ENCODE results near the gene NSA2. TPM values are rescaled to one million over a fixed set of nuclear protein-coding genes. Genes with fewer than 3 reads are reported as not detected.

Gene NSA2
- polyA plus RNA-seq, 3 donors: 31.2 to 45.9 (median 37.5) TPM

GRCh38 chr5:74829413-74829812, 62.4 kb downstream of the NSA2 start:
- no peaks in the 10 kb centered on the region for H3K27me3 Mint-ChIP-seq (ENCODE audit: low read depth in 3 of 3)

More at GRCh38 chr5:74829413-74829812, 62.4 kb downstream of the NSA2 start:
- no peak overlapping the region for H3K27ac Mint-ChIP-seq
- Histone ChIP-seq H3K27me3 (ENCODE audit: control insufficient read depth in 2 of 2, insufficient read depth in 2 of 2, low read length in 2 of 2) (no peaks in the 10 kb centered on the region), H3K9me3 (replicated peaks in 1 of 2; ENCODE audit: control insufficient read depth in 1 of 2, insufficient read depth in 1 of 2, low read length in 2 of 2) (no peaks in the 10 kb centered on the region), H3K27ac (ENCODE audit: low read depth in 1 of 2, low read length in 2 of 2) (no peak overlapping the region), H3K9ac (ENCODE audit: insufficient read depth, low read length, poor library complexity, severe bottlenecking) (no peak overlapping the region), H3K4me2 (replicated peaks; ENCODE audit: extremely low read depth, low read length, poor library complexity, severe bottlenecking) (no peak overlapping the region), H3K79me2 (ENCODE audit: insufficient read depth, low read length) (no peaks in the 10 kb centered on the region), H4K20me1 (ENCODE audit: insufficient read depth, low read length) (no peaks in the 10 kb centered on the region), H2AFZ (ENCODE audit: insufficient read depth, low read depth, low read length, poor library complexity, severe bottlenecking) (no peak overlapping the region), H3K36me3 (replicated peaks in 1 of 2; ENCODE audit: control insufficient read depth in 1 of 2, insufficient read depth in 2 of 2, low read length in 2 of 2) (no peaks in the 10 kb centered on the region), H3K4me3 (replicated peaks in 1 of 3; ENCODE audit: low read depth in 2 of 3, low read length in 3 of 3) (no peak overlapping the region), H3K4me1 (ENCODE audit: control insufficient read depth in 1 of 2, insufficient read depth in 2 of 2, low read length in 2 of 2) (no peaks in the 10 kb centered on the region)
- H3K4me1 Mint-ChIP-seq: no peaks in the 10 kb centered on the region
- H3K36me3 Mint-ChIP-seq: no peaks in the 10 kb centered on the region
- intact Hi-C loops (cut with micrococcal nuclease): no loop called here
- H3K9me3 Mint-ChIP-seq: peaks cover 0 to 3% (median 0%) of the 10 kb centered on the region in 7 donors
- H3K4me3 Mint-ChIP-seq: no peak overlapping the region
- 93% methylated on average over 6 of the region's 7 CpGs for WGBS (ENCODE audit: insufficient coverage)
- no peak for DNase-seq
- TF ChIP-seq CTCF (IDR thresholded peaks at IDR 0.05): no peak

Small RNA genes within 50 kb of the gene (small RNA-seq; reads per million reads assigned to genes)
- not detected for gene RNU6-658P (ENCODE audit: insufficient read length, low read depth)

Other genes starting within 250 kb of the NSA2 start
- 1 to 10 TPM; 6.9 to 9.9 (median 9.6) TPM for gene ENC1, start 126.5 kb upstream of the NSA2 start, polyA plus RNA-seq
- 100 to 1,000 TPM; 158 to 518 (median 470) TPM for gene HEXB, start 82.0 kb upstream of the NSA2 start, polyA plus RNA-seq
- 10 to 100 TPM in 2 of 3 donors, 1 to 10 TPM in 1; 9.3 to 11.3 (median 10.6) TPM for gene GFM2, start 132 bp upstream of the NSA2 start, polyA plus RNA-seq
- gene FAM169A, start 99.1 kb downstream of the NSA2 start, polyA plus RNA-seq: not detected